Ishikawa (cell line): Measurements from ENCODE around the gene ZHX3.

ENCODE experiments used
- CEBPB ChIP-seq: IDR thresholded peaks from 2 replicates; pipeline ENCODE4 v1.6.1; 2012
- EP300 ChIP-seq: IDR thresholded peaks from 2 replicates; pipeline ENCODE4 v1.6.1; 2012; ENCODE audit warnings: borderline replicate concordance
- FOXM1 ChIP-seq: IDR thresholded peaks from 2 replicates; pipeline ENCODE4 v1.6.1; 2012; ENCODE audit warnings: low read depth, borderline replicate concordance
- MAX ChIP-seq: IDR thresholded peaks from 2 replicates; pipeline ENCODE4 v1.6.1; 2012
- NFIC ChIP-seq: IDR thresholded peaks from 2 replicates; pipeline ENCODE4 v1.6.1; 2012
- REST ChIP-seq: IDR thresholded peaks from 2 replicates; pipeline ENCODE4 v1.6.1; 2012; ENCODE audit warnings: low read depth, mild to moderate bottlenecking
- TCF12 ChIP-seq: IDR thresholded peaks from 2 replicates; pipeline ENCODE4 v1.6.1; 2012; ENCODE audit warnings: low read depth
- TEAD4 ChIP-seq: IDR thresholded peaks from 2 replicates; pipeline ENCODE4 v1.6.1; 2012
- USF1 ChIP-seq: IDR thresholded peaks from 2 replicates; pipeline ENCODE4 v1.6.1; 2012
- ZBTB7A ChIP-seq: IDR thresholded peaks from 2 replicates; pipeline ENCODE4 v1.6.1; 2012; ENCODE audit warnings: low read depth

- TF ChIP-seq MAX: no peak
- no peak for TF ChIP-seq ZBTB7A
- TF ChIP-seq NFIC: no peak
- TF ChIP-seq EP300: no peak
- TF ChIP-seq FOXM1: no peak
- no peak for TF ChIP-seq REST
- no peak for TF ChIP-seq TCF12
- no peak for TF ChIP-seq CEBPB
- no peak for TF ChIP-seq USF1
- no peak for TF ChIP-seq TEAD4
Measured at GRCh38 chr20:41367393-41367695, 49.8 kb upstream of the ZHX3 start.
